NK-92 (cell line): ENCODE results near the gene OXSR1.
"Not testable (repeated sequence)": the region's sequence is repeated elsewhere in the genome, so short reads cannot be mapped to it uniquely, and the experiment has no call there.

Experiments used
- DNase-seq: peaks from one replicate; lab custom pipeline; 2025; ENCODE audit not compliant: unreplicated experiment; lab: John Stamatoyannopoulos, UW

The OXSR1 gene

DNA sequence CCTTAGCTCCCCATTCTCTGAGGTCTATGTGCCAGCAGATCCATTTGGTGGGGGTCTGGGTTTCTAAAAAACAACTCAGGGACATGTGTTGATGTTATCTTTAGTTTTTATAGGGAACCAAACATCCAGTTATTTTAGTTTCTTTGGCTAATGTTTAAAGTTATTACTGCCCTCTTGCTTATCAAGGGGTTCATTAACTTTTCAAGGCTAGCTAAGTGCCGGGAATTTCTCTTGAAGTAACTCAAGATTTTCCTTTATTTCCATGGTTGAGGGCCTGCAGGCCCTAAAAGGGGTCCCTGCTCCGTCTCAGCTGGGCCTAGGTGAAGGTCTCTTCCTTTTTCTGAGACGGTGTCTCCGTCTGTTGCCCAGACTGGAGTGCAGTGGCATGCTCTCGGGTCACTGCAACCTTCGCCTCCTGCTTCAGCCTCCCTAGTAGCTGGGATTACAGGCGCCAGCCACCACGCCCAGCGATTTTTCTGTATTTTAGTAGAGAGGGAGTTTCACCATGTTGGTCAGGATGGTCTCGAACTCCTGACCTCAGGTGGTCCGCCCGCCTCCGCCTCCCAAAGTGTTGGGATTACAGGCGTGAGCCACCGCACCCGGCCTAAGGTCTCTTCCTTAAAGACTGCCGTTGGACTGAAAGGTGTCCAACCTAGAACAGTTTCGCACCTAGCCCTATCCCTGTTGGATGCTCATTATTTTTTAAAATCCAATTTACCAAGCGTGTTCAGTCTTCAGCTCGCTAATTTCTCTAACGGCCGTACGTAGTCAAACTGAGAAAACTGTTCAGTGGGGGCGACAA lies 1.3 kb upstream of the OXSR1 start:
- DNase-seq, result no peak

DNA sequence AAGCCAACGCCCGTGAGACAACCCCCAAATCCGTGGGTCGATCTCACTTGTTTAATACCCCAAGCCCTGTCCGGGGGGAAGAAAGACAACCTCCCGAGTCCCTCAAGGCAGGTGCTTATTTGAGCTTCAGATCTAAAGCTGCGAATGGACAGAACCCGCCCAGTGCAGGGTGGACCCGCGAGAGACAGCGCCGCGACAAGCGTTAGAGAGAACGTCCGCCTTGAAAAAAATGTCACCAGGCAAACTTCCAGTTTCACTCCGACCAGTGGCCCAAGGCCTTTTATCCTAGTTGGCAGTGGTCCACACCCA lies 740 bp upstream of the OXSR1 start:
- no peak for DNase-seq

DNA sequence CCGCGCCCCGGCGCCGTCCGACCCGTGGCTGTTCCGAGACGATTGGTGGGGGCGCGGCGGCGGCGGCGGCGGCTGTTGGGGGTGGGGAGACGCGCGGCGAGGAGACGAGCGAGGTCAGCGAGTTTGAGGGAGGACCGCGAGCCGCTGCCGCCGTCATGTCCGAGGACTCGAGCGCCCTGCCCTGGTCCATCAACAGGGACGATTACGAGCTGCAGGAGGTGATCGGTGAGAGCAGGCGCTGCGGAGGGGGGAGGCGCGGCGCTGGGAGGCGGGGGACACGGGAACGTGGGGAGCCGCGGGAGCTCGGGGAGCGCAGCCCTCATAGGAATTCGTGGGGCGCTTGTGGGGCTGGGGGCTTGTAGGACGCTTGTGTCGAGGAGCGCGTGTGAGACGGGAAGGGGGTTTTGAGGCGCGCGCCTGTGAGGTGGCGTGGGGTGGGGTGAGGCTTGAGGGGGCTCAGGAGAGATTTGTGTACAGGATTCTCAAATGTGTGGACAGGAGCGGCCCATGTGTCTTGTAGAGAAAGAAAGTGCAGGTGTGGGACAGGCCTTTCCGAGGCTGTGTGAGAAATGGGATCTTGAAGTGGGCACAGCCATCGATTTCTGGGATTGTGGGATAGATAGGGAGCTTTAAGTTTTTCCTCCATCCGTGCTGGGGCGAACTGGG lies 518 bp downstream of the OXSR1 start:
- no peak for DNase-seq

DNA sequence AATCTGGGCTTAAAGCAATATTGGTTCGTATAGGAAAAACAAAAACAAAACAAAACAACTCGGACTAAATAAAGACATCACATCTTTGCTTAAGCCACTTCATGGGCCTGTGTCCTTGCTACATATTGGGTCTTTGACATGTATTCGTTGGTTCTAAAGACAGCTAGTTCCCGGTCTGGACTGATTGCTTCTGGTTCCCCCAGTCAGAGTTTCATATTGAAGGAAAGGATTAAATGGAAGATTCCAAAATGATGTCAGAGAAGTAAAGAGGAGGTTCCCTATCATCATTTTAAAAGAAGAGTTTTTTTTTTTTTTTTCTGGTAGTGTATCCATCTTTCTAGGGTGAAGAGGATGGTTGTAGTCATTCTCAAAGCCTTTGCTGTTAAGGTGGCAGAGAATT lies 2.3 kb downstream of the OXSR1 start:
- DNase-seq, result no peak

DNA sequence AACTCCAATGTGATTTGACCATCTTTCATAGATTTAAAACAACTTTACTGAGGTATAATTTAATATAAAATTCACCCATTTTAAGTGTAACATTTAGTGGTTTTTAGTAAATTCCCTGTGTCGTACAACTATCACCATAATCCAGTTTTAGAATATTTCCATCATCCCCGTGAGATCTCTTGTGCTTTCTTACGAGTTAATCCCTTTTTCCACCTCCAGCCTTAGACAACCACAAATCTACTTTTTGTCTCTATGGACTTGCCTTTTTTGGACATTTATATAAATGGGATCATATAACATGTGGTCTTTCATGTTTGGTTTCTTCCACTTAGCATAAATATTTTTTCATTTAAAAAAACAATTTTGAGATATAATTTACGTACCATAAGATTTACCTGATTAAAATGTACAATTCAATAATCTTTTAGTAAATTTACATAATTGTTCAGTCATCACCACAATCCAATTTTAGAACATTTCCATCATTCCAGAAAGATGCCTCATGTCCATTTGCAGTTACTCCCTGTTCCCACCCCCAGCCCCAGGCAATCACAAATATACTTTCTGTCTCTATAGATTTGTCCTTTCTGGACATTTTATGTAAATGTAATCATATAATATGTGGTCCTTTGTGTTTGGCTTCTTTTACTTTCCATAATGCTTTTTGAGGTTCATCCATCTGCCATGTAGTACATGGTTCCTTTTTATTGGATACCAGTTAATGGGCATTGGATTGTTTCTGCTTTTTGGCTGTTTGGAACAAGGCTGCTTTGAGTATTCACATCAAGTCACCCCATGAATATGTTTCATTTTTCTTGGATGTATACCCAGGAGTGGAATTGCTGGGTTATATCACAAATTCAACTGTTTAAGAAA lies 3.1 kb downstream of the OXSR1 start:
- DNase-seq, result no peak

DNA sequence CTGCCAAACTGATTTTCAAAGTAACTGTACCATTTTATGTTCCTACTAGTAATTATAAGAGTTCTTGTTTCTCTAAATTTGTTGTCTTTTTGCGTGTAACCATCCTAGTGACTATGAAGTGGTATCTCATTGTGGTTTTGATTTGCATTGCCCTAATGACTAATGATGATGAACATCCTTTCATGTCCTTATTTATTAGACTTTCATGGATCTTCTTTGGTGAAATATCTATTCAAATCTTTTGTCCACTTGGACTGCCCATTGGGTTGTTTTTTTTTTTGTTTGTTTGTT lies 3.6 kb downstream of the OXSR1 start:
- DNase-seq, result no peak

DNA sequence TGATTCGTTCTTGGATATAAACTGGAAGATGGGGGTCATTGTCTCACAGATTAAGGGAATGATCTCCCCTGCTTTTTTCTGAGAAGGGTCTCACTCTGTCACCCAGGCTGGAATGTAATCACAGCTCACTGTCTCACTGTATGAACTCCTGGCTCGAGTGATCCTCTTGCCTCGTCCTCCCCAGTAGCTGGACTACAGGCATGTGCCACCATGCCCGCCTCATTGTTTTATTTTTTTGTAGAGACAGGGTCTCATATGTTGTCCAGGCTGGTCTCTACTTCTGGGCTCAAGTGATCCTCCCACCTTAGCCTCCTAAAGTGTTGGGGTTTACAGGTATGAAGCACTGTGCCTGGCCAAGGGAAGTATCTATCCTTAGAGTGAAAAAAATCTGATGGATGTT lies 5.4 kb downstream of the OXSR1 start:
- DNase-seq, result no peak

DNA sequence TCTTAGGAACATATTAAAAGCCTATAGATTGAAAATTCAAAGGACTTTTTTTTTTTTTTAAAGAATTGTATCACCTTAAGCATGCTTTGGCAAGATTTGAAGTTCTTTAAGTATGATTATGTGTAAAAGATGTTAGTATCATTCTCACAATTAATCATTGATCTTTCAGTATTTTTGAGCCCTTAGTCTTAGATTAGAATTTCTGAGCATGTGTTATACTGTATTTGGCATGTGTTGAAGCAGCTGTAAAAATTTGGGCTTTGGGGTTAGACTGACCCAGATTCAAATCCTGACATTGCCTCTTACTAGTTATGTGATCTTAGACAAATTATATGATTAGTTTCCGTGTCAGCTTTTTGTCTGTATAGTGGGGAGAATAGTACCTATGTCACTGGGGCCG lies 6.3 kb downstream of the OXSR1 start:
- DNase-seq, result no peak

DNA sequence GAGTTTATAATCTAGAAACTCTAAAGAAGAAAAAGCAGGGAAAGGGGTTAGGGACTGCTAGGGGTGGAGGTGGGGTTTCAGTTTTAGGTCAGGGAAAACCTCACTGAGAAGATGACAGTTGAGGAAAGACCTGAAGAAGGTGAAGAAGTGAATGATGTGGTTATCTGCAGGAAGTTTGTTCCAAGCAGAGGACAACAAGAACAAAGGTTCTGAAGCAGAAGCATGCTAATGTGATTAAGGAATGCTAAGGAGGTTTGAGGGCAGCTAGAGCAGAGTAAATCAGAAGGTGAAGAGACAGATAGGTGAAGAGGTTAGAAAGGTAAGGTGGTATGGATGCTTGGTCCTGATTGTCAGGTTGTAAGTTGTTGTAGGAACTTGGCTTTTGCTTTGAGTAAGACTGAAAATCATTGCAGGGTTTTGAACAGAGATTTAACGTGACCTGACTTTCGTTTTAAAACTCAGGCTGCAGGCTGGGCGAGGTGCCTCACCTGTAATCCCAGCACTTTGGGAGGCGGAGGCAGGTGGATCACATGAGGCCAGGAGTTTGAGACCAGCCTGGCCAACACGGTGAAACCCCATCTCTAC lies 8.6 kb downstream of the OXSR1 start:
- DNase-seq, result no peak

DNA sequence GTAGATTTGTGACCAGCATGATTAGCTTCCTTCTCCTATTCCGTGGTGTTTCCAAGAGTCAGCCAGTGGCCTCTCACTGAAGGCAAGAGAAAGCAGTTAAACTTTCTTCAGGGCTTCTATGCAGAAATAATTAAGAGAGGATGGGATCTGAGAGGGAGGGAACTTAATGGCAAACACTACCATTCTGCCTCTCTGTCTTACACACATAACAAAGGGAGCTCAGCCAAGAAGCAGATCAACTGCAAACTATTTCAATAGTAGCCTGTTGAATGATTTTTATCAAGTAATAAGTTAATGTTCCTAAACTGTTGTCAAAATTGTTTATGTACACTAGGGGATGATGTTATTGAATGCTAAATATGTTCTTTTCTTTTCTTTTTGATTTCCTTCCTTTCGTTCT lies 11.8 kb downstream of the OXSR1 start:
- DNase-seq, result no peak

DNA sequence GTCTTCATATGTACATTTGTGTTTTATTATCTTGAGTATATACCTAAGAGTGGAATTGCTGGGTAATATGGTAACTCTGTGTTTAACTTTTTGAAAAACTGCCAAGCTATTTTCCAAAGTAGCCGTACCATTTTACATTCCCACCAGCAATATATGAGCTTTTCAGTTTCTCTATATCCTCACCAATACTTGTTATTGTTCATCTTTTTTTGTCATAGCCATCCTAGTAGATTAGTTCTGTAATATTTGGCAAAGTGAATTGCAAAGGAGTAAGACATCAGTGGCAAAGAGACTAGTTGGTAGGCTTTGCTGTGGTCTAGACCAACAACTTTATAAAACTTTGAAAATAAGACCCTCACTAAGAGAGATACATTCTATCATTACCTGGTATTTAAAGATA lies 21.4 kb downstream of the OXSR1 start:
- DNase-seq, result no peak

DNA sequence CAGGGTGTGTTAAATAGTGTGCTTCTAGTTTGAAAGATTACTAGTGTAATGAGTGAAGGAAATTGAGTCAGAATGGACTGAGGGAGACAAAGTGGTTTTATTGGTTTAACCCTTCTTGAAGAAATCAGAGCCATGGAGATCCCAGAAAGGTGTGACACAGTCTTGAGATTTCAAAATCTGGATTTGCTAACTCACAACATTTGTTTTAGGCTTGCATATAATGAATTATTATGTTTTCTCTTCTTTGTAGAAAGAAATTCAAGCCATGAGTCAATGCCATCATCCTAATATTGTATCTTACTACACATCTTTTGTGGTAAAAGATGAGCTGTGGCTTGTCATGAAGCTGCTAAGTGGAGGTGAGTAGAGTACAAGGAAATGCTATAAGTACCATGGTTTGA lies 25.1 kb downstream of the OXSR1 start:
- no peak for DNase-seq

DNA sequence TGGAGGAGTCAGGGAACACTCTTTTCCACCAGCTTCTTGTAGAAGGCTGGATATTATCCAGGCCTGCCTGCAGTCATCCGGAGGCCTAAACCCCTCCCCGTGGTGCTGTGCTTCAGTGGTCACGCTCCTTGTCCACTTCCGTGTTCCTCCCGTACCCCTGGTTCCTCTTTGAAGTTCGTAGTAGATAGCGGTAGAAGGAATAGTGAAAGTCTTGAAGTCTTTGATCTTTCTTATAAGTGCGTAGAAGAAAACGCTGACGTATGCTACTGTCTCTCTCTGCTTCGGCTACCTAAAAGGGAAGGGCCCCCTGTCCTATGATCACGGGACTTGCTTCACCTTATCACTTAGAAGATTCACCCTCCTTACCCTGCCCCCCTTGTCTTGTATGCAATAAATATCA lies 37.6 kb downstream of the OXSR1 start:
- DNase-seq, result not testable (repeated sequence)

DNA sequence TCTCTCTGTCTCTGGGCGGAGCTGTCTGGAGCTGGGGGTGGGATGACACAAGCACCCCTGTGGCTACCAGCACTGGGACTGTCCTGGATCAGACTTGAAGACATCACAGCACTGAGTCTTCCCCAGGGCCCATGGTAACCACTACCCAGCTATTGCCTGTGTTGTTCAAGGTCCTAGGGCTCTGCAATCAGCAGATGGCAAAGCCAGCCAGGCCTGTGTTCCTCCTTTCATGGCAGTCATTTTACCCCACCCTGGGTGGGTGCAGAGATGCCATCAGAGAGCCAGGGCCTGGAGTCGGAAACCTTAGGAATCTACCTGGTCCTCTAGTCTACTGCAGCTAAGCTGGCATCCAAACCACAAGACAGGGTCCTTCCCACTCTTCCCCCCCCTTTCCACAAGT lies 38.4 kb downstream of the OXSR1 start:
- DNase-seq, result no peak

DNA sequence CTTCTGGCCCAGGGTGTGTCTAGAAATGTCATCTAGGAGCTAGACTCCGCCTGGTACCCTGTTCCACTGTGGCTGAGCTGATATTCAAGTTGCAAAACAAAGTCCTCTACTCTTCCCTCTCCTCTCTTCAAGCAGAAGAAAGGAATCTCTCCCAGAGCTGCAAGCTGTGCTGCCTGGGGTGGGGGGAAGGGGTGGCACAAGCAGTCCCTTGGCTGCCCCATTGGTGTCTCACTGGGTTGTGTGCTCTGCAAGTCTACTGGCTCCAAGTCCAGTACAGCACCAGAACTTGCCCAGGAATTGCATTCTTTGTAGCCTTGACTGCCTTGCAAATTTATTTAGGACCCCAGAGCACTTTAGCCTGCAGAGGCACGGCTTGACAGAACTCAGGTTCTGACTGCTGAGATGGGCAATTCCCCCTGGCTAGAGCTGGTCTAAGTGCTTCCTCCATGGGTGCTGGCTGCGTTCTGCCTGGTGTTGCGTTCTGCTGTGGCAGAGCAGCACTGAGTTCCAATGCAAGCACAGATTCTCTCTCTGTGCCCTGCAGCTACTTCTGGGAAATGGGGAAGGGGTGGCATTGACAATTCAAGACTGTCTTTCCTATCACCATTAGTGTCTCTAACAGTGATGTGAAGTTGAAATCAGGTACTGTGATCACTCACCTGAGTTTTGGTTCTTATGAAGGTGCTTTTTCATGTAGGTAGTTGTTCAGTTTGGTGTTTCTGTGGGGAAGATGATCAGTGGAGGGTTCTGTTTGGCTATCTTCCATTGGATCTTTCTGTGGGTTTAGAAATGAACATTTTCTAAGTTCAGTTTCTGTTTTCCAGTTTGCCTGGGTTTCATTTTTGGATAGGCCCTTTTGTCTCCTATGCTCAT lies 39.5 kb downstream of the OXSR1 start:
- no peak for DNase-seq

DNA sequence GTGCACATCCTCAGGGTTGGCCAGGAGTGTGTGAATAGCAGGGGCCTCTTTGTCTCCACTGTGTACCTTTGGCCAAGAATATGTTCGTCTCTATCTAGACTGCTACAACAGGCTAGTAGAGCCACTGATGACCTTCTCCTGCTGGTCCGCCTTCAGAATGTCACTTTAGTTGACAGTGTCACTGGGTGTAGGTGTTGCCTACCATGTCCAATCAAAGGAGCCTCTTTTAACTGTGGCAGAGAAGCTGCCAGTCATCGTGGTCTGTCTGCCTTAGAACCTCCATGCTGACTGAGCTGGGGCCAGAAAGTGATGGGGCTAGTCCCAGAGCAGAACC lies 40.1 kb downstream of the OXSR1 start:
- DNase-seq, result no peak

DNA sequence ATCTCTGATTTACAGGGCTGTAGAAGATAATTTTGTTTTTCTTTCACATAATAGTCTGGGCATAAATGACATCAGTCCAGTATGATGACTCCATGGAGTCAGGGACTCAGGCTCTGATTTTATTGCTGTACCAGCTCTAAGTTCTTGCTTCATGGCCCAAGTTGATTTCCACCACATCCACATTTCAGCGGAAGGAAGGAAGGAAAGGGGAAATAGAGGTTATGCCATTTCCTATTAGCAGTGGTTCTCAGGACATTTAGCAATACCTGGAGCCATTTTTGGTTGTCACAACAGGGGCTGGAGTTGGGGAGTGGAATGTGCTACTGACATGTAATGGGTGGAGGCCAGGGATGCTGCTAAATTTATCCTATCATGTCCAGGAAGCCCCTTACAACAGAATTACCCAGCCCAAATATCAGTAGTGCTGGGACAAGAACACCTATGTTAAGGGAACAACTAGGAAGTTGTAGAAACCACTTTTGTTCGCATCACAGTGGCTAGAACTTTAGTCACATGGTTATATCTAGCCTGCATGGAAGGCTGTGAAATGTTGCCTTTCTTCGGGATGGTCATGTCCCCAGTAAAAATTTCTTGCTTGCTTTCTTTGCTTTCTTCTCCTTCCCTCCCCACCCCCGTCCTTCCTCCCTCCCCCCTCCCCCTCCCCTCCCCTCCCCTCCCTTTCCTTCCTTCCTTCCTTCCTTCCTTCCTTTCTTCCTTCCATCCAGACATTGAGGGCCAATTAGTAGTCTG lies 42.1 kb downstream of the OXSR1 start:
- no peak for DNase-seq

DNA sequence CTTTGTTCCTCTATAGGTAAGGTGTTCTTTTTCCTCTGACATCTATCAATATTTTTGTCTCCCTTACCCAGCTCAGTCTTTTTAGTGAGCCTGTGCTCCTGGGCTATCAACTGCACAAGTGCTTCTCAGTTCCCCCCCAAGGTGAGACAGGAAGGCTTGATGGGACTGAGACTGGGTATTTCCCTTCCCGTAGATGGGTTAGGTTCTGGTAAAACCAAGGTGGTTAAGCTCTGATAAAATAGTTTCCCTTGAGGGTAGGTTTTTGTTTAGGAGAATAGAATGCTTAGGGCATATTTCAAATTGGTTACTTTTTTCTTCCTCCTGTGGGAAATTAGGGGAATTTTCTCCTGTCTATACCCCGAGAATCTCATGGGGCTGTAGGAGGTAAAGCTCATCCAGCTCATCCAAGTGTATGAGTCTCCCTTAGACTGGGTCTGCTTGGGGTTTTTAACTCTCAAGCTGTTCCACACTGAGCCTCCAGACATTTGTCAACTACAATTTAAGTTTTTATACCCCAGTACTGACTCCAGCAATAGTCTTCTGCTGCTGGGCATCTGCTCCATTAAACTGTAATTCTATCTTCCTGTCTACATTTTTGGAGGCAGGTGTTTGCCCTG lies 44.9 kb downstream of the OXSR1 start:
- DNase-seq, result no peak

DNA sequence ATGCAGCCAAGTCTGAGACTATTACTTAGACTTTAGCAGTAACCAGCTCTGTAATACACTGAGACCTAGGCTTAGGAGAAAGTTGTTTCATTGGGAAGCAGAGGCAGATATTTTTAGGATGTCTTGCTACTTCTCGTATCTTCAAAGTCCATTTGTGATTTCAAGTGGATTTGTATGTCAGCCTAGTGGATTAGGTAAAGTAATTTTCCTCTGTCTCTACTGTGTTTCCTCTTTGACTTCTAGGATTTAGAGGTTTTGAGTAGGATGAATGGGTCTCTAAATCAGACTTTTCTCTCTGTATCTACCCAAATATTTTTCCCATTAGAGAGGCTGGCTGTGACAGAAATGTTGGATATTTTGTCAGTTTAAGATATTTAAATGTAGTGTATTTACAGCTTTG lies 46.8 kb downstream of the OXSR1 start:
- no peak for DNase-seq

DNA sequence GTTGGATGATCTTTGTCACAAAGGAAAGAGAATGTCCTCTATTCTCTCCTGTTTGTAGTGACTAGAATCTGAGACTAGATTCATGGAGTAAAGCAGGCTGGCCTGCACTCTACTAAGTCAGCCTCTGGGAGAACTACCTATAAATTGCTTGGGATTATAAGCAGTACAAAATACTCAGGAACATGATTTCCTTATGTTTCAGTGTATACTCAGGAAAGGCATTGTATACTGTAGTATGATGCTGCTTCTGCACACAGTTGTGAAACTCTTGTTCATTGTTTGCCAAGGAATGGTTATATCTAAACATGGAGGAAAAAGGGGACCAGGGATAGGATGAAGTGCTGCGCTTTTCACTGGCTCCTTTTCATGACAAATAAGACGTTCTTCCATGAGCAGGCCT lies 49.2 kb downstream of the OXSR1 start:
- no peak for DNase-seq
